GM19455 (cell line): Measurements from ENCODE around the gene AREL1.

Source experiments
- ATAC-seq: cut with Tn5 transposase; IDR thresholded peaks from one replicate; pipeline ENCODE4 v1.9.1; 2021; ENCODE audit not compliant: unreplicated experiment

The AREL1 gene

DNA sequence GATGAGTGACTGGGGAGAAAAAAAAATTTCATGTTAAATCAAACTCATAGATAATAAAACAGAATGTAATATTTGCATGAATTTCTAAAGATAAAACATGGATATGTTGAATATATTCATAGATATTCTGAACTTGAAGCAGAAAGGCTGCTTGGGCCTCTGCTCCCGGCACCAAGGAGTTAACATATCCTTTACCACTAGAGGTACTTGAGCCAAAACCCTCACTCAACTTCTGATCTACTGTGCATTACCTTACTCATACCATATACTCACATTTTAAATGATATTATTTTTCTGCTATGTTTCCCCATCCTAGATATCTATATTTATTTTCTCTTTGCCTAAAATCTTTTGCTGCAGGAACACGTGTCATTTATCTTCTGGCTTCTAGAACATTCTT lies 14.9 kb downstream of the AREL1 start:
- no peak for ATAC-seq

DNA sequence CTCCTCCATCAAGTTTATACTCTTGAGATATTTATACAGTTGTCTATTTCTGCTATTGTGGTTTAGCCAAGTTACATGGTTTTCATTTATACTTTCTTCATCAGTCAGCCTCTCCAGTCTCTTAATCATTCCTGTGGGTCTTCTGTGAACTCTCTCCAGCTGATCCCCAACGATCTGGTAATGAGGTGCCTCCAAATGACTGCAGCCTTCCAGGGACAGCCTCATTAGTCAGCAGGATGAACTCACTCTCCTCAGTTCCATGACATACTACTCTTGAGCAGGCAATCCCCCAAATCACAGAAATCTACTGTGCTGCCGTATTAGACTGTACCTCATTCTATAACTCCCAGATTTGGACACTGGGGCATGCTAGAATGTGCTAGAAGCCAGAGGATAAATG lies 15.3 kb downstream of the AREL1 start:
- no peak for ATAC-seq

GRCh38 chr14:74697011-74697410 lies 15.9 kb downstream of the AREL1 start:
- ATAC-seq: no peak

DNA sequence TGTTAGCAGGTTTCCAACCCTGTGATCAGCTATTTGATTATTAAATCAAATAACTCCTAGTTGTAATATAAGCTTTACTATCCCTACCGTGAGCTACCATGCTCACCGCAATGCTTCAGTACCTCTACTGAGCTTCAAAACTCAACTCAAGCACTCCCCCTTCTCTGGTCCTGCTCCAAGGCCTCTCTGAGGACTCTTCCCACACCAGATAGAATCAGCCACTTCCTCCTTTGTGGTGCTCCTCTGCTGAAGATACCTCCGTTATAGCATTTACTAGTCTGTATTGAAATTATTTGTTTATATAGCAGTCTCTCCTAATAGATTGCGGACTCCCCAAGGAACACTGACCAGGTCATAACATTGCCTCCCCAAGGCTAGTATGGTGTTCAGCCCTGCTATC lies 17.5 kb downstream of the AREL1 start:
- no peak for ATAC-seq

DNA sequence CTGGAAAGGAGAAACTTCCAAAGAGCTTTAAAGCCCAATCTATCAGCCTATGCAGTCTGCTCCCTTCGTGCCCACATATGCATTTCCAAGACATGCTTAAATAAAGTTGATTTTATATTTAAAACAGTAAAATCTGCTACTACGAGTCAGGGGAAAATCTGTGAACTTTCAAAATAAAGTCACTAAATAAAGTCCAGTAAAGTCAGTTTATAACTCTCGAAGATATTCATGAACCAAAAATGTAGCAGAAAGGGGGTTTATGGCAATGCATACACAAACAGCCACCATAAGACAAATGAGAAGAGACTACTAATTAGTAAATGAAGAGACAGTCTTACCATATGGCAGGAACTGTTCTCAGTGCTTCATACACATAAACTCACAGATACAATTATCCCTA lies 19.7 kb downstream of the AREL1 start:
- no peak for ATAC-seq

DNA sequence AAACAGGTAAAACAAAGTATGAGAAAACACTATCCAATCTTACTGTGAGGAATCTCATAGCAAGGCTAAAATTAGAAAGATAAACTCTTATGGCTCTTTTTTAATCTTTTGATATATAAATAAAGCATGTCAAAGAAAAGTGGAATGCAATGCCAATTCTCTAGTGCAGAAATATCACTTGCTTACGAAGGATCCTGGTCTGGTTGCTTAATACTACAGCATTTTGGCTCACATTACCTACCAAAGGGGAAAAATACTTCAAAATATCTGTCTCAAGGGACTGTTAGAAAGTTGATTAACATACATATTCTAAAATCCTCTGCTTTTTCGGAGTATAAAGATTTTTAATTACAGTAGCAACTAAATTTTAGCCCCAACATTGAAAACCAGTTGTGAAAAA lies 21.4 kb downstream of the AREL1 start:
- no peak for ATAC-seq

GRCh38 chr14:74685921-74686678 lies 26.8 kb downstream of the AREL1 start:
- ATAC-seq: no peak

DNA sequence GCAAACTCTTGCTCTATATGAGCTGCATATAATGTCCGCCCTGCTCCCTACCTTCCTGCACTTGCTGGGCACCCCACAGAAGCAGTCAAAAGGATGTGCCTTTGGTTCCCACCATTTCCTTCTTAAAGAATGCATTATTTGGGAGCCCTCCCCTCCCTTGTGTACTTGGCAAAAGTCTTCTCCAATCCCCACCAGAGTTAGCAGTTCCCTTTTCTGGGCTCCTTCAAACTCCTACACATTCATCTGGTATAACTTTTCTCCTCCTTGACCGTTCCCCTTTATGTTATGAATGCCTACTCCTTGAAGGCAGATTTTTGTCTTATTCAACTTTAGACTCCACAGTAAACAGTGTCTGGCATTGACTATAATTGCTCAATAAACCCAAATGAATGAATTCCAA lies 27.8 kb downstream of the AREL1 start:
- ATAC-seq: no peak

- no peak for ATAC-seq
Measured at GRCh38 chr14:74684434-74684833, 28.4 kb downstream of the AREL1 start.

- ATAC-seq: no peak
Measured at GRCh38 chr14:74683406-74683805, 29.5 kb downstream of the AREL1 start.

GRCh38 chr14:74682169-74682952 lies 30.5 kb downstream of the AREL1 start:
- ATAC-seq: no peak

GRCh38 chr14:74675219-74675618 lies 37.7 kb downstream of the AREL1 start:
- ATAC-seq: no peak

- ATAC-seq: no peak
Measured at GRCh38 chr14:74673768-74674167, 39.1 kb downstream of the AREL1 start.

GRCh38 chr14:74671789-74672188 lies 41.1 kb downstream of the AREL1 start:
- ATAC-seq: no peak

GRCh38 chr14:74670726-74671411 lies 42.0 kb downstream of the AREL1 start:
- ATAC-seq: no peak

- no peak for ATAC-seq
Measured at GRCh38 chr14:74669846-74670245, 43.0 kb downstream of the AREL1 start.

DNA sequence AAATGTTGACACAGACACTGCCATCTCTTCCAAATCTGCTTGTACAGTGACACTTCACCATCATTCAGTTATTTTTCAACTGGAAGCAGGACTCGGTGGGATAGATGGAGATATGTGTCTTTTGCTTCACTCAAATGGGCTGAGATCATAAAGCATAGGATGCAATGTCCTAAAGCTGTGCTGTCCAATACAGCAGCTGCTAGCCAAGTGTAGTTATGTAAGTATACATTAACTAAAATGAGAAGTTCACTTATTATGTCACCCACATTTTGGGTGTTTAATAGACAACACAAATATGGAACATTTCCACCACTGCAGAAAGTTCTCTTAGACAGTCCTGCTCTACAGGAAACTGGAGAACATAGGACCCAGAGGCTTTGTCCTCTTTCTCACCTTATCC lies 43.6 kb downstream of the AREL1 start:
- ATAC-seq: no peak

GRCh38 chr14:74667758-74668157 lies 45.1 kb downstream of the AREL1 start:
- no peak for ATAC-seq

DNA sequence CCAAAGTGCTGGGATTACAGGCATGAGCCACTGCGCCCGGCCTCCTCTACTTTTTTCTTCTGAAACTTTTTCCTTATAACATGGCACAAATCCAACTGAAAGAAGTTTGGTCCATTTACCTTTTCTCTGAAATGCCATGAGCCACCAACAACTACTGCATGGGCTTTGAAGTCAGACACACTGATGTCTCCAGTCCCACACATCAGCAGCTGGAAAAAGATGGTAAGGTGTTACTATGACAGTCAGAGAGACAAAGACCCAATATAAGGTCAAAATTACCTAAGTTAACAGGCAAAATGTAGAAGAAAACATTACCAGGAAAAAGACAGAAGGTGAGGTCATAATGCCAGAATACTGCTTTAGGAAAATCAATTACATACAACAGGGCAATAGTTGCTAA lies 48.2 kb downstream of the AREL1 start:
- ATAC-seq: no peak

DNA sequence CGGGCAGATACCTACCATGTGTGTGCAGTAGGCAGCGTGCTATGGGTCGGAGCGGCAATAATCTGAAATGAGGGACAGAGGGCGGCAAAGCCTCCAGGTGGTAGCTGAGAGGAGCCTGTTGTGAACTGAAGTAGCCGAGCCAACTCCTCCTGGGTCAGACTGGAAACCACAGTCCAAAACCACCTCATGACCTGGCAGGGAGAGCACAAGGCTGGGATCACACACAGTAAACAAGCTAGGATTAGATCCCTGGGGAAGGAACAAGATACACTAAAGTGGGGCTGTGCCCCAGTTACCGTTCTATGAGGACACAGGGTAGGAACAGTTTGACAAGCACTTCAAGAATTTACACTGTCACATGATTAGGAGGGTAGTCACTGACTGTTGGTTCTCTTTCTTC lies 49.0 kb downstream of the AREL1 start:
- ATAC-seq: no peak

DNA sequence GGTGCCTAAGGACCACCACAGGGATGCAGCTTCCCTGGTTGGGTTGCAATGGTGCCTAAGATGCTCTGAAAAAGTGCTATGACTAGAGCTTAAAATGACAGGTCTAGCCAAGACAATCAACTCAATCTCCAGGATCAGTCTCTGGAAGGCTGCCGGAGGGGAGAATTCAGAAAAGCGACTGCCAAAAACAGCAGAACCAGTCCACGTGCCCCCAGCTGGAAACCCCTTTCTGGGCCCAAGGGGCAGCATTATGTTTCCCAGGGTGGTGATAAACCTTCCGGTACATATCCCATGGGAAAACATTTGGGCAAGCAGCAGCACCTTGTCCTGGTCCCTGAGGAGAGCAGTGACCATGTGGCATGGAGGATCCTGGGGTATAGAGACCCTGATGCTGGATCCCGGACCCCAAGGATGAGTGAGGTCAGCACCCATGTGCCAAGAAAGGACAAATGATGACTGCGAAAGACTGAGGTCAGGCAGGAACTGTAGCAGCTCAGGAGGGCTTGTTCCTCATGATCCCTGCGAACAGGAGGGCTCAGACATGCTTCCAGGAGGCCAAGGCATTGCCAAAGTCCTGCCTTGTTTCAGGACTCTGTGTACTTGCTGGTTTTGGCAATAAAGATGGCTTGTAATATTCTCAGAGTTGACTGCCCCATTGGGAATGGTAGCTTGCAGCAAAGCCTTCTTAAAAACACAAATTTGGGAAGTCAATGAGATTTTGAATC lies 51.0 kb downstream of the AREL1 start:
- ATAC-seq: no peak
